ENCODE measurements around the gene WBP4.

DNA sequence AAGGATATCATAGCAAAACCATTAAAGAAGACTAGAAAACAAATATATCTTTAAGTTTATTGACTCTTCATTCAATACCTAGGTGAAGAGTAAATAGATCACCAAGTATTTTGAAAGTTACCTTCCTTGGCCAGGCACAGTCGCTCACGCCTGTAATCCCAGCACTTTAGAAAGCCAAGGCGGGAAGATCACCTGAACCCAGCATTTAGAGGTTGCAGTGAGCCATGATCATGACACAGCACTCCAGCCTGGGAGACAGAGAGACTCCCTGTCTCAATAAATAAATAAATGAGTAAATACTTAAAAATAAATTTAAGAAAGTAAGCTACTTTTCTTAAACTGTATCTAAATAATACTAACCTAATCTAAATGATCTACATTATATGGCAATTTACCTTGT, 8.9 kb upstream of the WBP4 start:
- TF ChIP-seq EP300 (IDR thresholded peaks at IDR 0.05; ENCODE audit: low read depth) (no peak), CTCF (IDR thresholded peaks at IDR 0.05) (no peak), POLR2A (IDR thresholded peaks at IDR 0.05) (no peak)

All from transverse colon (tissue), 3 donors.